Hematopoietic multipotent progenitor cell treated with erythropoietin and hydrocortisone succinate and interleukin-3 and kit ligand, for 6 days (in vitro differentiated cells): ENCODE data around the gene SLC6A6.

ENCODE experiments used
- DNase-seq: peaks from one replicate; pipeline ENCODE4 v3.0.0-alpha.2; 2015

The SLC6A6 gene

DNA sequence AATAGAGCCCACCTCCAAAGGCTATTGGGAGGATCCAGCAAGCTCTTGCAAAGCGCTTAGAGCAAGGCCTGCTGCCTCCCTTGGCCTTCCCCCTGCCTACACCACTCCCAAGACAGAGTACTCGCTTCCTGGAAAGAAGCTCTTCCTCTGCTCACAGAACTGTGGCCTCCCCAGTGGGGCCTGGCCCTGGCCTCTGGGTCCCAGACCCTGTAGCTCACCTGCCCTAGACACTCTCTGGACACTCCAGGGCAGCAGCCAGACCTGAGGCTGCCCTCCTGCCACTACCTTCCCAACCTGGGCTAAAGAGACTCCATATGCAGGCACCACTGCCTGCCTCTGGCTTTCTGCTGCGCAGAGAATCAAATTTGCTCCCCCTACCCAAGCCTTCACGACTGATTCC, 87.8 kb downstream of the SLC6A6 start:
- no peak for DNase-seq

DNA sequence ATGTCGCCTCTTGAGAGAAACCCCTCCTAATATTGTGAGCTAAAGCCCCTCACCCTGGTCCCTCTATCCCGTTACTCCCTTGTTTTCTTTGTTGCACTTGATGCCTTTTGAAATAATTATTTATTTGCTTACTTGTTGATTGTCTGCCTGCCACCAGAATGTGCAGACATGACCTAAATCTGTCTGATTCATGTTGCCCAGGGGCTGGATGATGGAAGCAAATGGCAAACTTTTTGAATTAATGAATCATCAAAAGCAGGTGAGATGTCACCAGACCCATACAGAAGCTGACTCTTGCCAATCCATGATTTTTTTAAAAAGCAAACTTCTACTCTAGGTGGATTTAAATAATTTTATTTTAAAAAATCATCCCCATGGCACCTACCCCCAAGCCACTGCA, 88.4 kb downstream of the SLC6A6 start:
- DNase-seq: no peak

DNA sequence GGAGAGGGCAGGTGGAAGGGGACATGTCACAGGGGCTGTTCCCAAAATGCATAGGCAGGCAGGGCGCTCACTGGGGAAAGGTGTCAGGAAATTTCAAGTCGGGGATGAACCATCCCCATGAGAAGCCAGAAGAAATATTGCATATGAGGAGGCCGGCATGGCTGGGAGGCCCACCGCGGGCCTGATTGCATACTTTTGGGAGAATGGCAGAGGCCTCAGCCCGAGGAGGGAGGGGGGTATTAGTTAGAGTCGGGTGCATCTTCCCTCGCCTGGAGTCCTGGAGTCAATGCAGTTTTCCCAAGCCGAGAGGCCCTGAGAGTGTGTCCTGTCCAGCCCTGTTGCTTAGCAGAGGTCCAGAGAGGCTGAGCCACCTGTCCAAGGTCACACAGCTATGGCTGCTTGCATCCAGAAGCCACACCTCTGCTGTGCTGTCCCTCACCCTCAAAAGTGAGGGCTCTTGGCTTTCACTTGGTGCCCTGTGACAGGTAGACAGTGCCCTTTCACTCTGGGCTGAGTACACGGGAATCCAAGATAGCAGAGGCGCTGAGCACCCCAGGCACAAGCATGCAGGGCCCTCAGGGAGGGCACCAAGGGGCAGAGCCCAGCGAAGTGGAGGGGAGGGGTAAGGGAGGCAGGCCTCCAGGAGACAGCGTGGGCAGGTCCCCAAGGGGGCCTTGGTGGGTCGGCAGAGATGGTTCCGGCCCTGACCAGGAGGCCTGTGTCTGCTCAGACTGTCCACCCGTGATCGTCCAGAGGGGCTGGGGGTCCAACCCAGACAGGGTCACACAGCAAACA, 89.2 kb downstream of the SLC6A6 start:
- DNase-seq: no peak

DNA sequence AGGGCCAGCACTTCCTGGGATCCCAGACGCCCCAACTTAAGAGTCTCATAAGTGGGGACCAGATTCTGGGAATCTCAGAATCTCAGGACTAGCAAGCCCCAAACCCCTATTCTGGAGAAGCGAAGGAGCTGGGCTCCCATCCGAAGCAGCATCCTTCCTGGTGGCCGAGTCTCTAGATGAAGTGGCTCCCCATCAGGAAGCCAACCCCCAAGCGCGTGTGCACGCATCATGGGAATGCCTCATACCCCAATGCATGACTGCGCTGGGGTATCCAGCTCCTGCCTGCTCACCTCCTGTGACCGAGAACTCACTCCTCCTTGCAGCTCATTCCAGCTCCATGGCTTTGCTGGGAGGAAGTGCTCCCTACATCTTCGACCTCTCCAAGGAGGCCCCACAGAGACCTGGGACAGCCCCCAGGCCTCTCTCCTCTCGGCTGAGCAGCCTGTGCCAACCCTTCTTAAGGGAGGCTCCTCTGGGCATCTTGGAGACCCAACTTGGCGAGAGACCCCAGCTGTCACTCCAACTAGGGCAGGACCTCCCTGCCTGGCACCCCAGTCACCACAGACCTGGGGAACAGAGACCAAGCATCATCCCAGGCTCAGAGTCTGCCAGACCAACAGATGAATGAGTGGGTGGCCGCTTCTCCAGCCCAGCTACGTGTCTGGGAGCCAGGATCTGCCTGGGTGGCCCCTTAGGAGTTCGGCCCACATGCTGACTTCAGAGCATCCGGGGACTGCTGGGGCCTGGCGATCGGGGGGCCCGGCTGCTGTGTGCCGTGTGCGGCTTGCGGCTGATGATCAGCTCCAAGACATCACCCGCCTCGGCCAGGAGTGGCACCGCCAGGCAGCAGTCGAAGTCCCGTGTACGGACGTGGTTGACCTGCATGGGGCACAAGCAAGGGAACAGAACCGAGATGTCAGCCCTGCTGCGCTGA, 90.8 kb downstream of the SLC6A6 start:
- DNase-seq: no peak

DNA sequence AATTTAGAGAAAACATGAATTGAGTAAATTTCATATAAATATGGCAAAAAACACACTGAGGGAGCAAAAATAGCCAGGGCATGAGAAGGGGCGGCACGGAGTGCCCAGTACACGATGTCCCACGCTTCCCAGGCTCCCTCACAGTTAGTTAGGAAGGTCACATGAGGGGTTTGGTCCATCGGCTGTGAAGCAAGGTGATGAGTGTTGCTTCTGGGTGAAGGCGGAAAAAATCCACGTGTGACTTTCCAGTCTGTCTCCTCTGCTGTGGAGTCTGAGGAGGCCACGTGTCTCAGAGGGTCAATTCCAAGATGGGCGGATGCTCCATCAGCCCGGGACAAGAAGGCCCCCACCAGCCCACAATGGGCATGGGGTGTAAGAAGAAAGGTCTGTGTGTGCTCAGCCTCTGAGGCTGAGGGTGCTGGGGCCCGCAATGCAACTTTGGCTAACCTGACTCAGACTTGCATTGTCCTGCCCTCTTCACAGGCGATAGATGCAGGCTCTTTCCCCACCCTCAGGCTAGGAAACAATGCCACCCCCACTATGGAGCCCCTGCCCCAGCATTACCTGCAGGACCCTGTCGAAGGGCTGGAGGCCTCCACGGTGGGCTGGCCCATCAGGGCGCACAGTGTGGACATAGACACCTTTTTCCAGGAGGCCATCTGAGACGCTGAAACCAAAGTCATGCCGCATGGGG, 92.0 kb downstream of the SLC6A6 start:
- no peak for DNase-seq

DNA sequence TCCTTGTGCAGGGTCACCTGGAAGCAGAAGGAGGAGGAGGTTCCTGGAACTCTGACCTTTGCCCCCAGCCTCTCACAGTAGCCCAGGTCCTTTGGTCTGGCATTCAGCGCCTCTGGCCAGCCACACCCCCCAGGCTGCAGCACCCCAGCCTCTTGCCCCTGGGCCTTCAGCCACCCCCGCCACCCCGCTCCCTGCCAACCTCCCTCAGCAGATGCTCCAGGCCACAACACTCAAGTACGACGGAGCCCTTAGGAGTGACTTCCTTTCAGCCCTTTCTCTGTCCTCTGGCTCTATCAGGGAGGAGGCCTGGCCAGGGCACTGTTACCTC, 92.5 kb downstream of the SLC6A6 start:
- no peak for DNase-seq

DNA sequence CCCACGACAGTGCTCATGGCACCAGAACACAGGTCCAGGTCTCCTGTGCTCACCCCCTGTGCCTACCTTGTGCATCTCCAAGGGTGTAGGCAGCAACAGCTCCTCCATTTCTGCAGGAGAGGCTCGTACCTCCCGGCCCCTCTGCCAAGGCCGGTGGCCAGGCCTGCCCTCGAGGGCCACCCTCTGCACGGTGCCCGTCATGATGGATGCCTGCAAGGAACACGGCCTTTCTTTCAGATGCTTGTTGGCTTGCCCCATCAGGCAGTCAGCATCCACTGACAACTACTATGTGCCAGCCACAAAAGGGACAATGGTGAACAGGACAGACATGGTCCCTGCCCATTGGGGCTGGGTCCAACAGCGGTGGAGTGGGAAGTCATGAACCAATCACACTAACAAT, 93.9 kb downstream of the SLC6A6 start:
- DNase-seq: no peak

DNA sequence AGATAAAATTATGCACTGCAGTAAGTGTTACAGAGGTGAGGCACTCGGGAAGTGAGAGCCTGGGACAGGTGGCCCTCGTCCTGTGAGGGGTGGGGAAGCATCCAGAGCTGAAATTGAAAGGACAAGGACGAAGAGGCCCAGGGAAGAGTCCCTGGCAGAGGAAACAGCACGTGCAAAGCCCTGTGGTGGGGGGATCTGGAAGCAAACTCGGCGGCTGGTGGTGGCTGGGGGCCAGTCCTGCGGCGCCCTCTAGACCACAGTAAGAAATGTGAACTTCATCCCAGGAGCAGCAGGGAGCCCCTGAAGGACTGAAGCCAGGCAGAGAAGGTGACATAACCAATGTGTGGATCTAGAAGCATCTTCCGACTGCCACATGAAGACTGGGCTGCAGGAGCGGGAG, 94.9 kb downstream of the SLC6A6 start:
- no peak for DNase-seq

DNA sequence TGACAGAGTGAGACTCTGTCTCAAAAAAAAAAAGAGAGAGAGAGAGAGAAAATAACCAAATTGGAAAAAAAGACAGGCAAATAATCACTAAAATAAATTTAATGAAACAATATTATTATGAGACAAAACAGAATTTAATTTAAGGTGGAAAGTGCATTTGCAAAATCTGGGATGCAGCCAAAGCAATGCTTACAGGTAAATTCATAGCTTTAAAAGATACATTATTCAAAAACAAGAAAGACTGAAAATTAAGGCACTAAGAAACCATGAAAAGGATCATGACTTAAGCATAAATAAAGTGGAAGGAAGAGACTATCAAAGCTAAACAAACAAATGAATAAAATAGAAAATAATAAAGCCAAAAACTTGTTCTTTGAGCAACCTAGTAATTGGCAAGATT, 100.1 kb downstream of the SLC6A6 start:
- no peak for DNase-seq

DNA sequence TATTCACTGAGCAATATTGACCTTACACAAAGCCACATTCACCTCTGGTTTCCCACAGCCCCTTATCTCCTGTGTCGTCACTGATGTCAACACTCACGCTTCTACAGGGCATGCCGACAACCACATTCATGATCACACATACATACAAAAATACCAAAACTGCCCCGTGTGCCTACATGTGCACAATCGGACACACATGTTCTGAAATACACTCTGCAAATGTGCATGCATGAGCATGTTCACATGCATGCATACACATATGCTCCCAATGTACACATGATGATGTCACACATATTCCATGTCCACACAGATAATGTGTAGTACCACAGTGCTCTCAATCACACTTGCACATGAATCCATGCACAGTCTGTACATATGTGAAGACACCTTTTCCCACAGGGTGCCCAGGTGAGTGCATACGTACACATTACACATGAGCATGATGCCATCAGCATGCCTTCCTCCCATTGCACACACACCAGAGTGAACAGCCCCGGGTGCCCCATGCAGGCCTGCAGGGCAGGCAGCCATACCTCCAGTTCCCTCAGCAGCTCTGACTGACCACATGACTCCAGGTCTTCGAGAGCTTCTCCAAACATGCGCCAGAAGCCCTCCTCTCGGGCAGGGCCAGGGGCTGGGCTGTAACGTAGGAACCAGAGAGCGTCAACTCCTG, 100.8 kb downstream of the SLC6A6 start:
- no peak for DNase-seq

DNA sequence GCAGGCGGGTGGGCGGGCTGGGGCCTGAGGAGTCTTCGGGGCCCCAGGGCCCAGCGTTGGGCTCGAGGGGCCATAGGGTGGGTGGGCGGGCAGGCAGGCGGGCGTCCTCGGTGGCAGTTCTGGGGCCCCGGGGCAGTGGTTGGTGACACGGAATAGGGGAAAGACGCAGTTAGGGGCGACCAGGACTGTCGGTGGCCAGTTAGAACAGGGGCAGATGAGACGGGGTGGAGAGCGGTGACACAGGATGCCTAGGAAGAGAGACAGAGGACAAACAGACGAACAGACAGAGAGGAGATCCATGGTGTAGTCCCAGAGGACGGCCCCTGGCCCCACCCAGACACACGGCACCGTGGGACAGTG, 101.3 kb downstream of the SLC6A6 start:
- DNase-seq: no peak

DNA sequence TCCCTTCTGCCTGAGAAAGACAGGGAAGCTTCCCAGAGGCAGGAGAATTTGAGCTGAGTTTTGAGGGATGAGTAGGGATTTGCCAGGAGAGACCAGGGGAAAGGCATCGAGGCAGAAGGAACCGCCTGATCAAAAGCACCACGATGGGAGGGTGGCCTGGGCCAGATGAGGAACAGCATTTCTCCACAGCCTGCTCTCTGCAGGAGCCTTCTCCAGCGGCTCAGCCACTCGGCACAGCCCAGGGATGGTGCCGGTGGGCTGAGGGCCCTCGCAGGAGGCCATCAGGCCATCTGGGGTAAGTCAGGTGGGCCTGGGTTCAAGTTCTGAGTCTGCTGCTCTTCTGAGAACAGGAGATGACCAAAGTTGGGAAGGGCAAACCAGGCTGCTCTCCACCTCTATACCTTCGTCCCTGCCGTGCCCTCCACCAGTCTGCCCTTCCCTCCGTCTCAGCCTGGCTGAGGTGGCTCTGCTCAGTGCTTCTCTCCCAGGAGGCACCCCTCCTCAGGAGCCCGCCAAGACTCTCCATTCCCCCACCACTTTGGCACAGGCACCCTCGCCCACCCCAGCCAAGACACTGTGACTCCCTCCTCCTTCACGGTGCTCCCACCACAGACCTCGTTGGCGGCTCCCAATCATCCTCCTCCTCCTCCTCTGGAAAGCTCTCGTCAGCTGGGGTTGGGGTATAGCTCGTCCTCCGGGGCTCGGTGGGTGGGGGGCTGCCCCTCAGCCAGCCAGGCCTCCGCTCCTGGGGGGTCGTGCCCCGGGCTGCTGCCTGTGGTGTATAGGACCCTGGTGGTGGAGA, 102.8 kb downstream of the SLC6A6 start:
- DNase-seq: no peak

DNA sequence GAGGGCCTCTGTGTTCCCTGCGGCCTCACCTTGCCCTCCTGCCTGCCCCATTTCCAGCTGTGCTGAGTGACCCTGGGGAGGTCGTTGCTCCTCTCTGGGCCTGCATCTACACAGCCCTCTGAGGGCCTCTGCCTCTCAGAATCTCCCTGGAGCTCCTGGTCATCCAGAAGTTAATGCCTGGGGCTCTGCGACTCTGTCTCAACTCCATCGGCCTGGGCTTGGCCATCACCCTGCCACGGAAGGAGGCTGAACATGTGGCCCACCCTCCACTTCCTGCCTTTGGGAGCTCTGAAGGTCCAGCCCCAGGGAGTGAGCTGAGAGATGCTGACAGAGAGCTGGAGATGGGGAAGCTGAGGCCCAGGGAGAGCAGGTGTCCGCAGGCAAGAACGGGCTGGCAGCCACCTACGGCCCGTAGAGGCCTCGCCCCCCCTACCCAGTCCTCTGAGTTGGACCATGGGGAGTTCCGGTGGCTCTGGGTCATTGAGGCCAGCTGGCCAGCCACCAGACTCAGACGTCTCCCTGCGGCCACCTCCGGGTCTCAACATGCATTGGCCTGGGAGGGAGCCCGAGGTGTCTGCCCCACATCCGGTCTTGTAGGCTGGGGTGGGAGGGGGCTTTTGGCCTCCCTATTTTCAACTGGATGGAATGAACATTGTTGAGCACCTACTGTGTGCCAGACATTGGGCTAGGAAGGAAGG, 103.5 kb downstream of the SLC6A6 start:
- no peak for DNase-seq

DNA sequence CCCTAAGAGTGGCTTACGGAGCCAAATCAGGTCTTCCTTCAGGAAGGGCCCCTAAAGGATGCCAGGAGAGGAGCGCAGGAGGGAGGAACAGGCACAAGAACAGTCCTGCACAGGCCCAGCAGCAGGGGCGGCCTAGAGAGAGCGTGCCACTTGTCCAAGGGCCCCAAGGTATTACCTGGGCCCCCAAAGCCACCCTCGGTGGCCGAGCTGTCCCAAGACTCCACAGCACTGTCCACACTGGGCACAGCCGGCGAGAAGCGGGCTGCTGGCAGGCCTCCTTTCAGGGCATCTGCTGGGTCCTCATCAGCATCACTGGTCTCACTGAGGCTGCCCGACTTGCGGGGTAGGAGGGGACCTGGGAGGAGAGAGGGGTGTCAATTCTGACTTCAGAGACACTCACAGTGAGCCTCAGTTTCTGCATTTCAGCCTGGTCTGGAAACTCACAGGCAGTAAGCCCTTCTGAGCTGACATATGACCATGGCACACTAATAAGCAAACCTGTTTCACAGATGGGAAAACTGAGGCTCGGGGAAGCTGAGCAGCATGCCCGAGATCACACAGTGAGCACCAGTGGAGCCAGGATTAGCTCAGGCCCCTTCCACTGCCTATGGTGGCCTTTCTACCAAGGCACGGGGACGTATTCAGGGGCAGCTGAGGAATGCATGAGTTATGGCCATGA, 104.4 kb downstream of the SLC6A6 start:
- no peak for DNase-seq

DNA sequence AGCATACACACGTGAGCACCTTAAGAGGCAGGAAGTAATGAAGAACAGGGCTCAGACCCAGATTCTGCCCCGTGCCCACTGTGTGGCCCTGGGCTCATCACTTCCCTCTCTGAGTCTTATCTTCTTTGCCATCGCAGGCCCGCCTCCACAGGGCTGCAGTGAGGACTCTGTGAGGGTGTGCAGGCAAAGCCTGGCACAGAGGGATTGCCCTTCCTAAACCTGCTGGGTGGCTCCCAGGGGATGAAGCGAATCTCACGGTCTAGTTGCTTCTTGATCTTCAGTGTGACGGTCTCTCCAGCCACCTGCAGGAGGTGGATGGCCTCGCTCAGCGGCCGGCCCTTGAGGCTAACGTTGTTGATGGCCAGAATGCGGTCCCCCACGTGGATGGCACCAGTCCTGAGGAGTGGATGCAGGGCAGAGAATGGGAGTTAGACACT, 104.9 kb downstream of the SLC6A6 start:
- DNase-seq: no peak

DNA sequence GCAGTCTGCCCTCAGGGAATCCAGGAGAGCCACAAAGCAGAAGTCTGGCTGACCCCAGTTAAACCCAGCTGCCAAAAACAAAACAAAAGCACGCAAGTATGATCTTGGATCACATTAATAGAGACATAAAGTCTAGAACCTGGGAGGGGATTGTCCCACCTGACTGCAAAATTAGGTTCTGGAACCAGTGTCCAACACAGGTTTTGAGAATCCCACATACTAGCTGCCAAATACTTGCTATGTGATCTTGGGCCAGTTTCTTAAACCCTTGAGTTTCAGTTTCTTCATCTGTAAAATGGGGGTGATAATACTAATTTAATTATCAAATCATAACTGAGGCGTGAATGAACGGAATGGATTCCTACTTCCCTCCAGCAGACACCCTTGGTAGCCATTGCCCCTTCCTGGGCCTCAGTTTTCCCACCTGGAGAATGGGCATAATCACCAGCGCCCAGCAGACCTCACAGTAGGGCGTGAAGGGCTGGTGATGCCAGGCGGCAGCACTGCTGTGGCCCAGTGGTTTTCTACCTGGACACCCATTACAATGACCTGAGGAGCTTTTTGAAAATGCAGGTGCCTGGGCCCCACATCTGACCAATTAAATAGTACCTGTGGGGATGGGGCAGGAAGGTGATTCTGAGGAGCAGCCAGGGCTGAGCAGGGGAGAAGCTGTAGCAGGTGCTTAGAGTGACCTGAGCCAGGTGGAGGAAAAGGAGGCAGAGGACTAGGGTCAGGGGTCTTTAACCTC, 105.5 kb downstream of the SLC6A6 start:
- DNase-seq: no peak

DNA sequence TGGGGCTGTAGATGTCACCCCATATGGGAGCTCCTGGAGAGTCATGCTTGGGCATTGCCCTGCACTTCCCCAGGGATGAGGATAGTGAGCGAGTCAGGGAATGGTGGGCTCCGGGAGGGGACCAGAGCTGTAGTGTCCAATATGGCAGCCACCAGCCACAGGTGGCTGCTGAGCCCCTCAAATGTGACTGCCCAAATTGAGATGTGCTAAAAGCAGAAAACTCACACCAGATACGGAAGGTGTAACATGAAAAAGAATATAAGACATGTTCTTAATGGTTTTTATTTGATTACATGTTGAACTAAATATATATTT, 106.1 kb downstream of the SLC6A6 start:
- no peak for DNase-seq

DNA sequence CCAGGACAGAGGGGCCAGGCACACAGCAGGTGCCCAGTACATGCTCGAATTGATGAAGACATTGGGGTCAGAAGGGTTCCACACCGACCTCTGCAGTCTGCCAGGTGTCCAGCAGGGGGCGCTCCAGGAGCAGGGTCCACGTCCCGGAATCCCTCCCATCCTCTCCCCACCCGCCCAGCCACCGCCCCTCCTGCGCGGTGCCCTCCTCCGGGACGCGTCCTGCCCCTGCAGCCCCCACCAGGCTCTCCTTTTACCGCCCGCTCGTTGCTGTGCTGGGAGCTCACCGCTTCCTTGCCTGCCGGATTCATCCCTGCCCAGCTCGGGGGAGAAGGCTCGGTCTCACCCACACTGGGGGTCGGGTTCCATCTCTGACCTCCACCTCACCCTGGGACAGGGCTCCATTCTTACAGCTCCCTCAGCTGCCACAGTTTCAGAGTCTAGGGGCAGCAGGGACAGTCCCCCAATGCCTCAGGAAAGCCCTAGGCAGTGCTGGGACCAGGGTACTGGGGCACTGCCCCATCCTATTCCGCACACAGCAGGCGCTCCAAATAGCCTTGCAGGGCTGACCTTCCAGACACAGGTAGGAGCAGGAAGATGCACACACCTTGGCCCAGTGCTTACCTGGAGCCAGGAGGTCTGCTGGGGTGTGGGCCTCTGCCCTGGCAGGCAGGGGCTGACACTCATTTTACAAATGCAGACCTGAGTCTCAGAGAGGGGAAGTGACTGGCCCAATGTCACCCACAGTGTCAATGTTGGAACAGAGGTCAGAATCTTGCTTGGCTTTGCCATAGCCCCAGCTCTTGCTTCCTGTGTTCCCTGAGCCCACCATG, 106.8 kb downstream of the SLC6A6 start:
- DNase-seq: peak; percentile 71

DNA sequence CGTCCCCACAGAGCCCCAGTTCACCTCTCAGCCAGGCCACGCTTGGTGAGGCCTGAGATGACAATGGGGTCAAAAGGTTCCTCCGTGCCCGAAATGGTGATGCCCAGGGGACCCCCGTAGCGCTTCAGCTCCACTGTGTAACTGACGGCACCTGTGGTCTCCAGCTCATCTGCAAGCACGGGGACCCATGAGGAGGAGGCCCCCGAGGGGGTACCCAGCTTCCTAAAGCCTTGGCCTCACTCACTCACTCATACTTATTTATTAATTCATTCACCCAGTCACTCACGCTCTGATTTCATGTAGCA, 107.3 kb downstream of the SLC6A6 start:
- DNase-seq: no peak
